KMS-11 (cell line): ENCODE results near the gene CLOCK.

Source experiments
- H2AFZ ChIP-seq: fragments of 200-600 bp; sonication (generic); 2 replicates; pipeline ENCODE4 v1.6.1; 2016; ENCODE audit warnings: antibody characterized with exemption, mixed run types, low read depth
- H3K27ac ChIP-seq: fragments of 200-600 bp; sonication (generic); 2 replicates; pipeline ENCODE4 v1.6.1; 2016; ENCODE audit warnings: mild to moderate bottlenecking, mixed run types
- H3K27me3 ChIP-seq: fragments of 200-600 bp; sonication (generic); 2 replicates; pipeline ENCODE4 v1.6.1; 2017; ENCODE audit warnings: mild to moderate bottlenecking, low read depth, mixed run types, moderate library complexity; ENCODE audit not compliant: insufficient read depth
- H3K36me3 ChIP-seq: fragments of 200-600 bp; sonication (generic); 2 replicates; pipeline ENCODE4 v1.6.1; 2017; ENCODE audit warnings: mild to moderate bottlenecking, mixed run types; ENCODE audit not compliant: insufficient read depth
- H3K4me1 ChIP-seq: fragments of 200-600 bp; sonication (generic); 2 replicates; pipeline ENCODE4 v1.6.1; 2016; ENCODE audit warnings: mild to moderate bottlenecking, low read depth, mixed run types; ENCODE audit not compliant: poor library complexity, severe bottlenecking
- H3K4me2 ChIP-seq: fragments of 200-600 bp; sonication (generic); 2 replicates; pipeline ENCODE4 v1.7.0; 2016; ENCODE audit warnings: mild to moderate bottlenecking, mixed run types
- H3K4me3 ChIP-seq: fragments of 200-600 bp; sonication (generic); IDR thresholded peaks from 2 replicates; pipeline ENCODE4 v1.6.1; 2017; ENCODE audit warnings: low read depth, low read length, mixed read lengths; ENCODE audit not compliant: insufficient read depth
- H3K79me2 ChIP-seq: fragments of 200-600 bp; sonication (generic); 2 replicates; pipeline ENCODE4 v1.6.1; 2016; ENCODE audit warnings: low read depth, mixed run types; ENCODE audit not compliant: insufficient read depth
- H3K9ac ChIP-seq: fragments of 200-600 bp; sonication (generic); 2 replicates; pipeline ENCODE4 v1.6.1; 2016; ENCODE audit warnings: mild to moderate bottlenecking, mixed run types
- H4K20me1 ChIP-seq: fragments of 200-600 bp; sonication (generic); 2 replicates; pipeline ENCODE4 v1.6.1; 2016; ENCODE audit warnings: mild to moderate bottlenecking, mixed run types; ENCODE audit not compliant: insufficient read depth
- CTCF ChIP-seq: fragments of 200-600 bp; sonication (generic); conservative IDR thresholded peaks from 2 replicates; pipeline ENCODE4 v1.6.1; 2017; ENCODE audit warnings: low read depth, mild to moderate bottlenecking, antibody characterized with exemption, low read length, moderate library complexity, mixed read lengths

CLOCK gene

GRCh38 chr4:55483315-55483714 lies 63.4 kb downstream of the CLOCK start:
- Histone ChIP-seq H2AFZ (no peak overlapping the region), H3K4me2 (no peak overlapping the region), H4K20me1 (no peaks in the 10 kb centered on the region), H3K27ac (no peak overlapping the region), H3K9ac (no peak overlapping the region), H3K4me1 (no peaks in the 10 kb centered on the region), H3K4me3 (no peak overlapping the region), H3K27me3 (no peaks in the 10 kb centered on the region), H3K36me3 (peaks cover 3% of the 10 kb centered on the region; the same call in 1 of the 2 replicates), H3K79me2 (no peaks in the 10 kb centered on the region)
- TF ChIP-seq CTCF: no peak

DNA sequence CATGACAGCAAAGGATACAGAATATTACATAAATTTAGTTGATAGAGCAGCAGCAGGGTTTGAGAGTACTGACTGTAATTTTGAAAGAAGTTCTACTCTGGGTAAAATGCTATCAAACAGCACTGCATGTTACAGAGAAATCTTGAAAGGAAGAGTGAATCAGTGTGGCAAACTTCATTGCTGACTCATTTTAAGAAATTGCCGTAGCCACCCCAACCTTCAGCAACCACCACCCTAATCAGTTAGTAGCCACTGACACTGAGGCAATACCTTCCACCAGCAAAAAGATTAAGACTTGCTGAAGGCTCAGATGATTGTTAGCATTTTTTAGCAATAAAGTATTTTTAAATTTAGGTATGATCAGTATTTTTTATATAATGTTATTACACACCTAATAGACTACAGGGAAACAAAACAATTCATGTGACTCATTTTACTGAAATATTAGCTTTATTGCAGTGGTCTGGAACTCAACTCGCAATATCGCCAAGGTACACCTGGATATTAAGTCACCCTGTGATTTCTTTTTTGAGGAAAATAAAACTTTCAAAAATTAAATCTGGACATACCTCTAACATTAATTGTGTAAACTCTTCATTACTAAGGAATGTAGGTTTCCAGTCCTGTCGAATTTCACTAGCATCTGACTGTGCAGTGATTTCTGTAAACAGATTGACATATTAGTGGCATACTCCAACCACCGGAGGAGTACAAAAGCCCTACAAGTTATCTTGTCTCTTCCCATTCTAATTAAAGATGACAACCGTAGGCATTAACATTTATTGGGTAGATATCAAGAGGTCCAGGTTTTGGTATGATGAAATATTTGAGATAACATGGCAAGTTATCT lies 71.1 kb downstream of the CLOCK start:
- peaks cover 4% of the 10 kb centered on the region; the same call in 1 of the 2 replicates for H3K36me3 ChIP-seq
- H3K4me3 ChIP-seq: no peak overlapping the region
- no peak for TF ChIP-seq CTCF
- no peaks in the 10 kb centered on the region for H3K27me3 ChIP-seq
- H3K9ac ChIP-seq: no peak overlapping the region
- no peaks in the 10 kb centered on the region for H4K20me1 ChIP-seq
- no peak overlapping the region for H2AFZ ChIP-seq
- no peak overlapping the region for H3K4me2 ChIP-seq
- no peaks in the 10 kb centered on the region for H3K79me2 ChIP-seq
- H3K27ac ChIP-seq: no peak overlapping the region
- no peaks in the 10 kb centered on the region for H3K4me1 ChIP-seq

DNA sequence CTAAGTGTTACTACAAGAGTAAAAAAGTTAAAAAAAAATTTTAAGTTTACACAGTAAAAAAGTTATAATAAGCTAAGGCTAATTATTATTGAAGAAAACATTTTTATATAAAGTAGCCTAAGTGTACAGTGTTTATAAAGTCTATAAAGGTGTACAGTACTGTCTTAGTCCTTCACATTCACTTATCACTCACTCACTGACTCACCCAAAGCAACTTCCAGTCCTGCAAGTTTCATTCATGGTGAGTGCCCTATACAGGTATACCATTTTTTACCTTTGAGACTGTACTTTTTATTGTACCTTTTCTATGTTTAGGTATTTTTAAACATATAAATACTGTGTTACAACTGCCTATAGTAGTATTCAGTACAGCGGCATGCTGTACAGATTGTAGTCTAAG lies 76.7 kb downstream of the CLOCK start:
- TF ChIP-seq CTCF: no peak
- Histone ChIP-seq H3K27ac (no peak overlapping the region), H2AFZ (no peak overlapping the region), H3K4me1 (no peaks in the 10 kb centered on the region), H3K79me2 (no peaks in the 10 kb centered on the region), H3K36me3 (peaks cover 3% of the 10 kb centered on the region; the same call in 1 of the 2 replicates), H3K9ac (no peak overlapping the region), H3K4me2 (no peak overlapping the region), H3K27me3 (no peaks in the 10 kb centered on the region), H4K20me1 (no peaks in the 10 kb centered on the region), H3K4me3 (no peak overlapping the region)

DNA sequence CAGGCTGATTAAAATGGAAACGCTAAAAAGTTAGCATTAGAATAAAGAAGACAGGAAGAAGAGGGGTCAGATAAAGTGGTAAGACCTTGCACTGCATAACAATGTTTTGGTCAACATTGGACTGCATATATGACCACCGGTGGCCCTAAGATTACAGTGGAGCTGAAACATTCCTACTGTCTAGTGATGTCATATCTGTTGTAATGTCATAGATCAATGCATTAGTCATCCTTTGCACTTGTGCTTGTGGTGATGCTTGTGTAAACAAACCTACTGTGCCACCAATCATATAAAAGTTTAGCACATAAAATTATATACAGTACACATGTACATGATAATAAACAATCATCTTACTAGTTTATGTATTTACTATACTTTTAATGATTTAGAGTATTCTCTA lies 78.0 kb downstream of the CLOCK start:
- H3K4me2 ChIP-seq: no peak overlapping the region

More for the DNA sequence above, 78.0 kb downstream of the CLOCK start:
- Histone ChIP-seq H3K4me1 (no peaks in the 10 kb centered on the region), H2AFZ (no peak overlapping the region), H3K79me2 (no peaks in the 10 kb centered on the region), H4K20me1 (no peaks in the 10 kb centered on the region), H3K9ac (no peak overlapping the region), H3K27ac (no peak overlapping the region), H3K4me3 (no peak overlapping the region), H3K36me3 (no peaks in the 10 kb centered on the region), H3K27me3 (no peaks in the 10 kb centered on the region)
- TF ChIP-seq CTCF: no peak
